Tongue (tissue), 2 donors: ENCODE measurements around the gene GNPTG. TPM values are rescaled to one million over a fixed set of nuclear protein-coding genes. Genes with fewer than 3 reads are reported as not detected.
A peak's percentile ranks its signal among the peaks of the same experiment; 100 is the strongest.

Experiments
- DNase-seq: peaks from one replicate; pipeline ENCODE4 v3.0.0-alpha.2; 2015
- total RNA-seq: library from RNA; depleted of rRNA; stranded (reverse); fragments of >200 nt; gene quantifications from one replicate; pipeline ENCODE4 v1.2.3, GENCODE V29; 2014

Gene GNPTG
- total RNA-seq, 1 donor from 2014 or later = 31.7 TPM

DNA sequence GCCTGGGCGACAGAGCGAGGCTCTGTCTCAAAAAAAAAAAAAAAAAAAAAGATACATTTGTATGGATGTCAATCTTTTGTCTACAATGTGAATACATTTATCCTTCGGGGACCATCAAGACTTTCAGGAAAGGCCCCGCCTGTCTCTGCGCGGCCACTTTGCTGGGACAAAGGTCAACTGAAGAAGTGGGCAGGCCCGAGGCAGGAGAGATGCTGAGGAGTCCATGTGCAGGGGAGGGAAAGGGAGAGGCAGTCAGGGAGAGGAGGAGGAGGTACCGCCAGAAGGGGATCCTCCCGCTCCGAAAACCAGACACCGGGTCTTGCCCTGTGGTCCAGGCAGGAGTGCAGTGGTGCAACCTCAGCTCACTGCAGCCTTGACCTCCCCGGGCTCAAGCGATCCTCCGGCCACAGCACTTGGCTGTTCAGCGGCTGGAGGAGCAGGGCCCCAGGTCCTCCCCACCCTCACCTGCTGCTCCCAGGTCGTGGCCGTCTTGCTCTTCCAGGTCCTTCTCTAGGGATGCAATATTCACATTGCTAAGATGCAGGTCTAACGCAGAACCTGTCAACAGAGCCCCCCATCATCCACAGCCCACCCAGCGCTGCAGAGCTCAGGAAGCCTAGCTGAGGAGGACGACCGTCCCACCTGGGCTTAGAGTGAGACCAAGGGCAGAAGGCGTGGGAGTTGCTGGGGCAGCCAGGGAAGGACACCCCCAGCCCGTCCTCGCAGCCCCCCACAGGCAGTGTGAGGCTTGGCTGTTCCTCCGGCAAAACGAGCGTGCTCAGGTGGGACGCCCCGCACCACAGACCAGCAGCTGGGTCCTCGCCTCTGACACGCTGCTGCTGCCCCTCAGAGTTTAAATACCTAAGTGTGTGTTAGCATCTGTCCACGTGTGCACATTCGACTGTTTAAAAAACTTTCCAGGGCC lies 19.6 kb downstream of the GNPTG start:
- no peak for DNase-seq

- no peak for DNase-seq
Observed at GRCh38 chr16:1372292-1372950, 20.7 kb downstream of the GNPTG start.

DNA sequence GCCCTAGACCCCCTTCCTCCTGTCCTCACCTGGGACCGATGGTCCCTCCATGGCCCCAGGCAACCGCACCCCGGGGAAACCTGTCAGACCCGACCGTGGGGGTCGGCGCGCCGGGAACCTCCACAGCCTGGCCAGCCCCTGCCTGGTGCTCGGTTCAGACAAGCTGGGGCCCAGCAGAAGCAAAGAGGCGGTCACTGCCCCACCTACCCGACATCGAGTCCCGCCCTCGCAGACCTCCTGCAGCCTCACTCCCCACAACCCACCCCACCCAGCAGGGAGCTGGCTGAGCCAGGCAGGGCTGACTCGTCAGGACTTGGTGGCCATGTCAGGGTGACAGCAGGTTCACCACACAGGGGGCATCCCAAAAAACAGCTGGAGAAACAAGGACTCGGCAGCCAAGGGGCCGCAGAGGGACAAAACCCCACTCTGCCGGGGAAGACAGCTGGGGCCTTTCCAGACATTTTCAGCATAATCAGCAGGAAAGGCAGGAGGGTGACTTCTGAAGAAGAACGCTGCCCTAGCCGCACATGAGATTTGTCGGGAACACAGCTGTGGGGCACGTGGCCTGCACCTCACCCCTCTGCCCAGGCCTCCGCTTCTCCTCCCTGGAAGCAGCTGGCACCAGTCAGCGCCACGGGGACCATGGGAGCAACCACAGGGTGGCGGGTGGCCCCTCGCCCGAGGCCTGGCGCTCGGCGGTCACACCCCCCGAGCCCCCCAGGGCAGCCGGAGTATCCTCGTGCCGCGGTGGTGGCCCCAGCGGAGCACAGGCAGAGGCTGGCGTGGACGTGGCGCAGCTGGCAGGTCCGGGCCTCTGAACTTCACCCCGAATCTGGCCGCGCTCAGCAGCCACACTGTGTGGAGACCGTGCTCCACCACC lies 22.9 kb downstream of the GNPTG start:
- no peak for DNase-seq

DNA sequence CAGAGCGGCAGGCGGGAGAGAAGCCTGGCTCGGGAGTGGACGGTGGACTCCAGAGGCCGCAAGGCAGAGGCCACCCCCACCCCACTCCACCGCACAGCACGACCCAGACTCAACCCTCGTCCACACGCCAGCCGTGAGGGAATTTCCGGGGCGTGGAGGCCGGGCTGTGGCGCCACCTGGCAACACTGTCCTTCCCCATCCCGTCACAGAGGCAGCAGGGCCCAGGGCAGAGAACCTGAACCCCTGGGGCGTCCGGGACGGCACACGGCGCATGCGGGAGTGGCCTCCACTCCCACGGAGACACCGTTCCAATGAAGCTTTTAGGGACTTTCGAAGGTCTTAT lies 23.5 kb downstream of the GNPTG start:
- no peak for DNase-seq

- DNase-seq = no peak
Observed at GRCh38 chr16:1375741-1376410, 24.1 kb downstream of the GNPTG start.

DNA sequence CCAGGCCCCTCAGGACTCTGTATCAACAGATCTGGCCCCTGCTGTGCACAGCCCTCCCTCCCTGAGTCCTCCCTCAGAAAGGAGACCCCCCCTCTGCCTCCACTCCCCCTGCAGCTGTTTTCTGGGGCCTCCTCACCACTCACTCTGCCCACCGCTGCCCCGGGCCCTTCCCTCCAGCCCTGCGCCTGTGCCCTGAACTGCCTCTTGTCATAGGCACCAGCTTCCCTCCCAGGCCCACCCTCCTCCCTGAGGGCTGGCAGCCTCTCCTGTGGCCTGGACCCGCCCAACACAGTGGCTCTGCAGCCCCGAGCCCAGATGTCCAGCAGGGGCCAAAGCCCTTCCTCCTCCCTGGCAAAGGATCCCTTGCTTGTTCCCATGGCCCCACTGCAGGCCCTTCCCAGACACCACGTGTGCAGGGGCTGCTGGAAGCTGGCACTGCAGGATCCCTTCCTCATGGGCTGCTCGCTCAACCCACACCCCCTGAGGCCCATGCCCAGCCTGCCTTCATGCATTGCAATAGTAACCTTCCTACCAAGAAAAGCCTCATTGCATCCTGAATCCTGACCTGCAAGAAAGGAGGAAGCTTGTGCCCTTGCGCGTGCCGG lies 25.8 kb downstream of the GNPTG start:
- DNase-seq = no peak

DNA sequence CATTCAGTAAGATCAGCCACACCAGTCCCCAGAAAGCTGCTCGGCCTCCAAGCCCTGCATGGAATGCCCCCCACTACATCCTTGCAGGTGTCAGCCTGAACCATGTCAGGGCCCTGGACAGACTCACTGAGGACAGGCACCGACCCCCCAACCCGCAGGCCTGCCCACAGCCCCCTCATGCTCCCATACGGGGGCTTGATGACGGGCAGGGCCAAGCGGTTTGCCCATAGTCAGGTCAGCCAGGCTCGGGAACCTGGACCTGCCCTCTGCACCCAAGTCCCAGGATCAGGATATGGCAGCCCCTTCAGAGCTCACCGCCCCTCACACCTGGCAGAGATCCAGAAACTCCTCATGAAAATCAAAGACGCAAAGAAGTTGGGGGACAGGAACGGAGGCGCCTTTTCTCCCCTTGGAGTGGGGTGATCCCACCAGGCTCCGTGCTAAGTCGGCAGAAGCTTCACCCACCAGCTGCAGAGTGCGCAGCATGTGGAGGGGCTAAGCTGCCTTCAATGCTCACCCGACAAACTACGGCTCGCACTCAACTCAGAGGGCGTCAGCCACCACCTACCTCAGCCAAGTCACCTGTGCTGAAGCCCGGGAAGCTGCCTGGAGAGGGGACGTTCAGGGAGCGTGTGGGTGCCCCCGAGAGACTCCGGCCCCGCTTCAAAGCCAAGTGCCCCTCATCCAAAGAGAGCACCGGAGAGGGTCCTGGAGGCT lies 26.5 kb downstream of the GNPTG start:
- DNase-seq = no peak

GRCh38 chr16:1378804-1379303 lies 27.1 kb downstream of the GNPTG start:
- peak; percentile 37 for DNase-seq

GRCh38 chr16:1379304-1380076 lies 27.8 kb downstream of the GNPTG start:
- peak; percentile 47 for DNase-seq

DNA sequence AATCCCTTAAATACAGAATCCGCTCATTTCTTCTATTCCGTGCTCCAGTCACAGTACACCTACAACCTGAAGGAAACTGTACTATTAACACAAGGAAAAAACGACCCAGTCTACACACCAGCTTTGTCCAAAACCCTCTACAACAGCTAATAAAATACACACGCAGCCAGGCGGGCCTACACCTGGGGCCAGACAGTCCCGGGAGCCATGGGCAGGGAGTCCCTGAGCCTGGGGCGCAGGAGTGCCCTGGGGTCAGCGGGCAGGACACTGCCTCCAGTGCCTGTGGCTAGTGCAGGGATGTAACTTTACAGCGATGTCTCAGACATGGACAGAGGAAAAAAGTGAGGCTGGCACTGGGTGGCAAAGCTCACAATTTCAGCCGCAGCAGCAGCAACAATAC lies 28.5 kb downstream of the GNPTG start:
- no peak for DNase-seq

GRCh38 chr16:1381612-1382406 lies 30.1 kb downstream of the GNPTG start:
- no peak for DNase-seq

GRCh38 chr16:1383556-1383955 lies 31.8 kb downstream of the GNPTG start:
- no peak for DNase-seq

DNA sequence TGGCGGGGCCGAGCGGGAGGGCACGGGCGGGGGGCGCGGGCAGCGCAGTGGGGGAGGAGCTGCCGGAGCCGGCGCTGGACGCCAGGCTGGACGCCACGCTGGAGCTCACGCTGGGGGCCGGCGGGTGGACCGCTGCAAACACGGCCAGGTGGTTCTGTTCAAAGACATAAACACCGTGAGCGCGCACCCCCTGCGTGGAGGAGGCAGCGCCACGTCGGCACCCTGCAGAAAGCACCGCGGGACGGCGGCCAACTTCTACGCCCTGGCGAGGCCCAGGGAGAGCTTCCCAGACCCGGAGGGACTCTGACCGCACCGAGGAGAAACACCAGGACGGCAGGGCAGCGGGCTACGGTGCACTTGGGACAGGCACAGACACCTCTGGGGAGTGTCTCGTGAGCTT lies 33.5 kb downstream of the GNPTG start:
- no peak for DNase-seq

- no peak for DNase-seq
Observed at GRCh38 chr16:1387331-1387730, 35.6 kb downstream of the GNPTG start.

DNA sequence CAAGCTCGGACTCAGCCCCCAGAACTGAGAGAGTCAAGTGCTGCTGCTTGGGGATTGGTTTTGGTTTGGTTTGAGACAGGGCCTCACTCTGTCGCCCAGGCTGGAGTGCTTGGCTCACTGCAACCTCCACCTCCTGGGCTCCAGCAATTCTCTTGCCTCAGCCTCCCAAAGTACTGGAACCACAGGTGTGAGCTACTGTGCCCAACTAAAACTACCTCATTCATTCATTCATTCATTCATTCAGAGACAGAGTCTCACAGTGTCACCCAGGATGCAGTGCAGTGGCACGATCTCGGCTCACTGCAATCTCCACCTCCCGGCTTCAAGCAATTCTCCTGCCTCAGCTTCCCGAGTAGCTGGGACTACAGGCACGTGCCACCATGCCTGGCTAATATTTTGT lies 38.0 kb downstream of the GNPTG start:
- DNase-seq = no peak

DNA sequence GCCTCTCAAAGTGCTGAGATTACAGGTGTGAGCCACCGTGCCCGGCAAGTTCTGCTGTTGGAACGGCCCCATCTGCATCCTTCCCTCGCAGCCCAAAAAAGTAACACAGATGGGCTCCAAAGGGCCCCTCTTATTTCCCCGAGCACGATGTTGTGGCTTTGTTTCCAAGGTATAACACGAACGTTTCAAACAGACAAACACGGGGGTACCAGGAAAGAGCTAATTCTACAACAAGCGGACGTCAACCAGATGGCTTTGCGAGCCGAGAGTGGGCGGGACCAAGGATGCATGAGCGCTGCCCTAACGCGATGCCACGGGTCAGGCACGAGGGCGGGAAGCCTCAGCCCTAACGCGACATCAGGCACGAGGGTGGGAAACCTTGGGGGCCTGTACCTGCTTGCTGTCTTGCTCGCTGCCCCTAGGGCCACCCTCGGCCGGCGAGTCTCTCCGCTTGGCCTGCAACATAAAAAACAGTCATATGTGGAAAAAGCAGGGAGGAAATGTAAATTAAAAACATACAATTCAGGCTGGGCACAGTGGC lies 38.6 kb downstream of the GNPTG start:
- no peak for DNase-seq

- DNase-seq = no peak
Observed at GRCh38 chr16:1392826-1393225, 41.1 kb downstream of the GNPTG start.

- no peak for DNase-seq
Observed at GRCh38 chr16:1393613-1394176, 42.0 kb downstream of the GNPTG start.
